SK-MEL-5 (cell line): ENCODE data around the gene ZBTB7C. TPM values are rescaled to one million over a fixed set of nuclear protein-coding genes. Genes with fewer than 3 reads are reported as not detected.

Source experiments
- DNase-seq: peaks from one replicate; pipeline ENCODE4 v3.0.0-alpha.2; 2016; ENCODE audit warnings: low read depth, low spot score
- in situ Hi-C: cut with HindIII; loops from 2 replicates; pipeline ENCODE4 v1.10.0; 2016; ENCODE audit warnings: low sequenced_read_pairs, high pct_unique_total_duplicates, low pct_unique_long_range_greater_than_20kb
- total RNA-seq: library from RNA; depleted of rRNA; stranded (reverse); fragments of >200 nt; shearing (Covaris generic); gene quantifications from 2 replicates; pipeline ENCODE4 v1.2.3, GENCODE V29; 2014

The ZBTB7C gene
- total RNA-seq, 1 experiment from 2014 or later = not detected

- no peak for DNase-seq
- in situ Hi-C loops = no loop called here
These were observed 388.6 kb downstream of the ZBTB7C start for GRCh38 chr18:48020337-48021250.

- DNase-seq = no peak
- in situ Hi-C loops = no loop called here
These were observed 389.4 kb downstream of the ZBTB7C start for GRCh38 chr18:48019557-48020325.

GRCh38 chr18:48018851-48019250 lies 390.3 kb downstream of the ZBTB7C start:
- no peak for DNase-seq

GRCh38 chr18:48017635-48018034 lies 391.5 kb downstream of the ZBTB7C start:
- DNase-seq = no peak
- in situ Hi-C loops = no loop called here

More at GRCh38 chr18:48018851-48019250, 390.3 kb downstream of the ZBTB7C start:
- in situ Hi-C loops = no loop called here

- in situ Hi-C loops = no loop called here
- no peak for DNase-seq
These were observed 396.0 kb downstream of the ZBTB7C start for GRCh38 chr18:48013162-48013561.

GRCh38 chr18:48011926-48012465 lies 397.2 kb downstream of the ZBTB7C start:
- in situ Hi-C loops = no loop called here
- DNase-seq = no peak

- in situ Hi-C loops = no loop called here
- no peak for DNase-seq
These were observed 398.9 kb downstream of the ZBTB7C start for GRCh38 chr18:48010264-48010663.

GRCh38 chr18:48009116-48009745 lies 400.0 kb downstream of the ZBTB7C start:
- no peak for DNase-seq
- in situ Hi-C loops = no loop called here

GRCh38 chr18:48007955-48008701 lies 401.1 kb downstream of the ZBTB7C start:
- in situ Hi-C loops = no loop called here
- peak; percentile 58 for DNase-seq

- no peak for DNase-seq
- in situ Hi-C loops = no loop called here
These were observed 401.8 kb downstream of the ZBTB7C start for GRCh38 chr18:48007381-48007780.

GRCh38 chr18:48006415-48007175 lies 402.6 kb downstream of the ZBTB7C start:
- in situ Hi-C loops = no loop called here
- no peak for DNase-seq

- in situ Hi-C loops = no loop called here
- DNase-seq = no peak
These were observed 404.6 kb downstream of the ZBTB7C start for GRCh38 chr18:48004577-48004976.

GRCh38 chr18:48003426-48004349 lies 405.5 kb downstream of the ZBTB7C start:
- DNase-seq = peak; percentile 52
- in situ Hi-C loops = no loop called here

- peak; percentile 39 for DNase-seq
- in situ Hi-C loops = no loop called here
These were observed 406.2 kb downstream of the ZBTB7C start for GRCh38 chr18:48002933-48003365.

- in situ Hi-C loops = no loop called here
- no peak for DNase-seq
These were observed 408.5 kb downstream of the ZBTB7C start for GRCh38 chr18:48000701-48001100.

GRCh38 chr18:47999801-48000248 lies 409.4 kb downstream of the ZBTB7C start:
- no peak for DNase-seq
- in situ Hi-C loops = no loop called here
